NCI-H2171 treated with DMSO at 0.1 percent for 48 hours (cell line): Measurements from ENCODE around the gene SETD4.

ENCODE experiments used
- DNase-seq: peaks from one replicate; lab custom pipeline; 2025; lab: John Stamatoyannopoulos, UW

Gene SETD4

GRCh38 chr21:36047139-36047538 lies 13.2 kb downstream of the SETD4 start:
- no peak for DNase-seq

- DNase-seq, result no peak
Measured at GRCh38 chr21:36045993-36046392, 14.3 kb downstream of the SETD4 start.

- DNase-seq, result no peak
Measured at GRCh38 chr21:36044056-36044455, 16.3 kb downstream of the SETD4 start.

DNA sequence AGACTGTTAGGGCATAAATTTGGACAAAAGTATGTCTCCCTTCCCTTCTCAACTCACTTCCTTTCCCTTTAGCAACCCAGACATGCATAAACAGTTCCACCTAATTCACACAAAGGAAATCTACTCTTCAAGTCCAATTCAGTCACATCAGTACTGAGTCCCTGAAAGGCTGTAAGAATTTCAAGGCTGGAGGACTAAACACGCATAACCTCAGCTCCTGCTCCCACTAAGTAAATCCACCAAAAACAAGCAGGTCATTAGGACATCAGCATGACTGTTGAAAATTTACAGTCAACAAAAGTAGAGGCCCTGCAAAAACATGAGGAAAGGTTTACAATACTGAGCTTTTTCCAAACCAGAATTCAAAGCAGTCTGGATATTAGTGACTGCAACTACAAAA lies 18.4 kb downstream of the SETD4 start:
- no peak for DNase-seq

GRCh38 chr21:36040389-36040788 lies 19.9 kb downstream of the SETD4 start:
- no peak for DNase-seq

GRCh38 chr21:36039861-36040260 lies 20.5 kb downstream of the SETD4 start:
- no peak for DNase-seq

GRCh38 chr21:36038701-36039497 lies 21.4 kb downstream of the SETD4 start:
- no peak for DNase-seq

- DNase-seq, result peak; percentile 1
Measured at GRCh38 chr21:36035381-36035791, 24.9 kb downstream of the SETD4 start.

DNA sequence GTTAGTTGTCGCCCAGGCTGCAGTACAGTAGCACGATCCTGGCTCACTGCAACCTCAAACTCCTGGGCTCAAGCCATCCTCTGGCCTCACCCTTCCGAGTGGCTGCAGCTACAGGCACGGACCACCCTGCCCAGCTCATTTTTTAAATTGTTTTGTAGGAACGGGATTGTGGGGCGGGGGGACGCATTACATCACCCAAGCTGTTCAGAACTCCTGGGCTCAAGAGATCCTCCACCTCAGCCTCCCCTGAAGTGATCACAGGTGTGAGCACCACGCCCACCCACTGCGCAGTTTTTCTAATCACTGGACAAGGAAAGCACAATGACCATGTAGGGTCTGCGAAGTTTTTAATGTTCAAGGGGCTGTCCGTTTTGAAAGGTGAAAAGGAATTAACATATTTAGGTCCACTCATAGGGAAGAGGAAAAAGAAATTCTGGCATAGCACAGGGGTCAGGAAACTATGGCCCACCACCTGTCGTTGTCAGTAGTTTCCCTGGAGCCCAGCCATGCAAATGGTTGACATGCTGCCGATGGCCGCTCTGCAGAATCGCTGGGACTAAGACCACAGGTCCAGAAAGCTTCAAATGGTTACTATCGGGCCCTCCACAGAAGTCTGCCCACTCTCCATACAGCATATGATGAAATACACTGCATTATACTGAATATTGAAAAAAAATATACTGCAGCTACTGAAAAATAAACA lies 26.0 kb downstream of the SETD4 start:
- no peak for DNase-seq

GRCh38 chr21:36032647-36033406 lies 27.5 kb downstream of the SETD4 start:
- DNase-seq, result no peak

- DNase-seq, result no peak
Measured at GRCh38 chr21:36030581-36031189, 29.6 kb downstream of the SETD4 start.

DNA sequence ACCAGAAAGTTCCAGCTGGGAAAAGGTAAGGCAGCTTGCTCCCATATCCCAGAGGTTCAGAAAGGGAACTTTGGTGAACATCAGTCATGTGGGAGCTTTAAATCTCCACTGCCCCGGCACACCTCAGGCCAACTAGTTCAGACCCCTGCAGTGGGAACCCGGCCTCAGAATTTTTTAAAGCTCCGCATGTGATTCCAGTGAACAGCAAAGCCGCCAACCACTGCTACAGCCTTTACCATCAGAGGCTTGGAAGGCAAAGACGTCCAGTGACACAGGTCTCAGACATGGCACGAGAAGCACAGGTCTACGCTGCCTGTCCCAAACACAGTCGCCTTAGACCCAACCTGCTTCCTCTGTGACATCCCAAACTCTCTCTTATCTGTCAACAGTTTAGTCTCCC lies 31.0 kb downstream of the SETD4 start:
- no peak for DNase-seq

DNA sequence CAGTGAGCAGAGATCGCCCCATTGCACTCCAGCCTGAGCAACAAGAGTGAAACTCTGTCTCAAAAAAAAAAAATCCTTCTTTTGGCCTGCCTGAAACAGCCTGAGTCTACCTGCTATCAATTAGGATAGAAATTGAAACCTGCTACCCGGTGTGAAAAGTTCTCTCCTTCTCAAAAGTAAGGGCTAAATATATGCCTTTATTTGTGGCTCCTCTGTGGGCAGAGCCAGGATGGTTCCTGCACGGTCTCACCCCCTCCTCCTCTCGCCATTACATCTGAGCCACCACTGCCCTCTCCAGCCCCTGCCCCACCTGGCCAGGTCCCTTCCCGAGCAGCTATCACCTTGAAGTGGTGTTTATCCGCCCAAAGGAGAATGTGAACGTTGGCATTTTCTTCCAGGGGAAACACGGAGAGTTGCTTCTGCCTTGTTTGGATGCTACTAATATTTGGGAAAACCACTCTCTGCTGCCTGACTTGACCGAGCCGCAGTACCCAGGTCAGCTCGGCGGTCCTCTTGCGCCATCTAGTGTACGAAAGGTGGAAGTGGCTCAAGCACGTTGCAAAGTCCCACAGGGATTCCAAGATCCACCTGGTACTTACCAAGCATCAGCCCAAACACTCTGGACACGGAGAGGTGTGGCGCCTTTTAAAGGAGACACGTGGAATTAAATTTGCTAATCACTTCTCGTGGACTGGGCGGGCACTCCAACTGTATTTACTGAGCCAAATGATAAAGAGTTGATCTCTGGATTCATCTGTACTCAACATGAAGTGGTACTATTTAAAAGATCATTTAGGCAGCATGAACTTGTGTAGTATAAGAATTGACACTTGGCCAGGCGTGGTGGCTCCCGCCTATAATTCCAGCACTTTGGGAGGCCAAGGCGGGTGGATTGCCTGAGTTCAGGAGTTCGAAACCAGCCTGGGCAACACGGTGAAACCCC lies 31.9 kb downstream of the SETD4 start:
- peak; percentile 75 for DNase-seq

DNA sequence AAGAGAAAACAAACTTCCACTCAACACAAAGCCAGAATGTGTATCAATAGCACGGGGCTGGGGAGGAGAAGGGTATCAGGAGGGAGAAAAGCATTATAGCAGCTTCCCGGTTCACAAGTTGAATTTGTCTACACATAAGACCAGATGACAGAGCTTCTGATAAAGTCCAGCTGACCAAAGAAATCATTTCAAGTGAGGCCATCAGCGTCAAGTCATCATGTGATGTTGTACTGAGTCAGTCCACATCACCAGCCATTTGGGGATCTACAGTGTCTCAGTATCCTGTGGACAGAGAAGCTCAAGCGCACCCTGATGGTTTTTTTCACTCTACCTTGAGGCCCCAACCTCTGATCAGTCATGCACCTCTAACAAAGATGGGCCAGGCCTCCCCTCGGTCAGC lies 33.0 kb downstream of the SETD4 start:
- no peak for DNase-seq

DNA sequence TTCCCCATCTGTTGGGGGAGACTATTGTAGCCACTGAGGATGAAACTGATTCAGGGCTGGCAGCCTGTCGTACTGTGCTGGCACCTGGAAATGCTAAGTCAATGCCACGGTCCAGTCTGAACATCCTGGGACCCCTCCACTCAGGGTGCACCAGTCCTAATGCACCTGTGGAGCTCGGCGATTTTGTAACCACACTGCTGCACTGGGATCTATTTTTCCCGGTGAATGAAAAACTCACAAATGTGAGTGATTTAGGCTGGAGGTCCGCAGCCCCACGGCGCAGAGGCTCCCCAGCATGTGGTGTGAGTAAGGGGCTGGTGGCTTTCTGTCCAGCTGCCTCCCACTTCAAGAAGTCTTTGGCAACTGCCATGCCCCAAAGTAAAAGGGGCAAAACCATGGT lies 35.5 kb downstream of the SETD4 start:
- no peak for DNase-seq

- DNase-seq, result no peak
Measured at GRCh38 chr21:36023092-36023480, 37.2 kb downstream of the SETD4 start.

DNA sequence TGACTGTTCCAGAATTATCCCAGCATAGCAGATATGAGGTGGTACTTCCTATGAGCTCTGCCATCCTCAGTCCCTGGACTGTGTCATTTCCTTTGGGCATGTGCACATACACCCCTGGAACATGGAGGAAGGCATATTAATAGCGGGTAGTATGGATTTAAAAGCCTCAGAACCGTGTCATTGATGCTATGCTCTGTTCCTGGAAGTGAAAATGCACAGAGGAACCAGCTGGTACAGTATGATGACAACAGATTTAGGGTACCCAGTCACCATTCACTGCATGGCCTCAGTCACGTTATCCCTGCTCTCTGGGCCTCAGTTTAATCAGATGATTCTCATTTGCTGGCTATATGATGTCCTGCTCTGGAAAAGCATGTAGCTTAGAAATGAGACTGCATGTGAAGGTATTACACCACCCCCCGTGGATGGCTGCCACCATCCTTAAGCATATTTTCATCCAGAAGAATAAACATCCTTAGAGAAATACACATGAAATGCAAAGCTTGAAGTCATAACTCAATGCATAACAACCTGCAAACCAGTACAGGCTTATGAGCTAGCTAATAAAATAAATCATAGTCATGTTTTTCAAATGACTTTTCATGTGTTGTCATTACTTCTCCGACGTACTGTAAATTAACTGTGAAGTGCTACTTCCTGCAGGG lies 37.8 kb downstream of the SETD4 start:
- DNase-seq, result no peak

GRCh38 chr21:36021251-36021837 lies 39.0 kb downstream of the SETD4 start:
- no peak for DNase-seq

GRCh38 chr21:36015045-36015444 lies 45.3 kb downstream of the SETD4 start:
- DNase-seq, result no peak

GRCh38 chr21:36010801-36011200 lies 49.5 kb downstream of the SETD4 start:
- DNase-seq, result no peak
